Skeletal muscle cell (primary cell): ENCODE data around the gene PRRT1.
"Not testable (repeated sequence)": the region's sequence is repeated elsewhere in the genome, so short reads cannot be mapped to it uniquely, and the experiment has no call there.

Experiments used
- DNase-seq: peaks from one replicate; pipeline ENCODE4 v3.0.0-alpha.2; 2010; ENCODE audit warnings: low read depth
- H3K4me3 ChIP-seq: 2 replicates; pipeline ENCODE4 v1.5.1; 2011; ENCODE audit warnings: low read depth, mild to moderate bottlenecking, control low read depth, low read length, moderate library complexity

PRRT1 gene

GRCh38 chr6:32154514-32155161 lies 2.9 kb upstream of the PRRT1 start:
- peak overlapping the region; percentile 78 for H3K4me3 ChIP-seq
- no peak for DNase-seq

- peak; percentile 88 for DNase-seq
- peak within 1 kb of the TSS; percentile 78 for H3K4me3 ChIP-seq
Measured at GRCh38 chr6:32153564-32154513, 2.1 kb upstream of the PRRT1 start, which contains the start of gene PPT2. TSS of gene PPT2 (plus strand) at chr6:32154141. CDS start at chr6:32154595, 454 bp downstream.

DNA sequence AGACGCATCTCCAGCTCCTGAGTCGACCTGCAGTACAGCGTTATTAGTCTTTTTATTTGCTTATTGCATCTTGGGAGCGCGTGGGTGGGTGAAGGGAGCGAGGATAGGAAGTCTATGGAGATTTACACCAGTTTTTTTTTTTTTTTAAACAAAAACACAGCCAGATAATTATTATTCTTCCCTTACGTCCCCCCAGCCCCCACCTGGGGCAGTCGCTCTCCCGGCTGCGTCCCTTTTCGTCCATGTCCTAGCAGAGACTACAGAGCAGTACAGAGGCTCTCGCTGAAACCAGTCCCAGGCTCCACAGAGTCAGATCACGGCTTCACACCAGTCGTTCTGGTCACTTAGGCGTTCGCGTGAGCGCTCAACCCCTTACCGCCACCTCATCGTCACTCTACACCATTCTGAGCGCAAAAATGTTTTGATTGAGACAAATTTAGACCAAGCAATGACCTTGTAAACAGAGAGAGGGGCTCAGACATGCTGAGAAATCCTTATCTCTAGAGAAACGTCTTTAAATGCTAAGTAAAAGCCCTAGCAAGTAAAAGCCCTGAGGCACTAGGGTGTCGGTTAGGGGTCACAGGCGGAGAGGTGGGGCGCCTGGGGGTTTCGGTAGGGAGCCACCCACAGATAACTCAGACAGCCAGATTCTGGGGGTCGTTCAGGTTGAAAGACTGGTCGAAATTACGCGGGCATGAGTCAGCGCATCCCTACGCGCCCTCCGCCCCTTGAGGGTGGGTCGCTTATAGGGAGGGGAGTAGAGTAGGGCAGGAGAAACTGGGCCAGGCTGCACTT lies 1.2 kb upstream of the PRRT1 start:
- no peak for DNase-seq
- peak overlapping the region; percentile 78 for H3K4me3 ChIP-seq

DNA sequence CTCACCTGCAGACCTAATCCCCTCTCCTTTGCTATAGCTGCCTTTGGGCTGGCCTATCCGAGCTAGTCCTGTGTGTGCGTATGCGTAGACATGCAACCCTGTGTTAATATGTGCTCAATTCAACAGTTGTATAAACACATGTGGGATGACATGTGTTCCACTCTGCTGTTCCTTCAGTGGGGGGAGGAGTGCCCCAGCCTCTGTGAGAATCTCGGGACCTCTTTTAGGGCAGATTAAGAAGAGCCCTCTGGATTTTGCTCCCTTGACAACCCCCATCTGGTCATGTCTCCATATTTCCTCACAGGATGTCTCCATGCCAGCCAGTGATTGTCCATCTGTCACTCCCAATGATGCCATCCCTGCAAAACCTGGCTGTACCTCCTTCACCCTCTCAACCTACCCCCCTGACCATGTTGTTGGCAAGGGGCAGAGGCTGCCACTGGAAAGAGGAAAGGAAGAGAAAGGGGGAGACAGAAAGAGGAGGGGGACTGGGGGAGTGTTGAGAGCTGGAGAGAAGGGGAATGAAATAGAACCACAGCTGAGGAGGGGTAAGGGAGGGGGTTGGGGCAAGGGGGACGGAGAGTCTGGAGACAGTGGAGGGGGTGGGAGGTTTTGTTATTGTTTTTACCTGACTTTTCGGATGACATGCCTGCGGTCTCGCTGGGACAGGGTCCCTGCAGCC lies 417 bp downstream of the PRRT1 start:
- peak overlapping the region; percentile 78 for H3K4me3 ChIP-seq
- DNase-seq, result no peak

DNA sequence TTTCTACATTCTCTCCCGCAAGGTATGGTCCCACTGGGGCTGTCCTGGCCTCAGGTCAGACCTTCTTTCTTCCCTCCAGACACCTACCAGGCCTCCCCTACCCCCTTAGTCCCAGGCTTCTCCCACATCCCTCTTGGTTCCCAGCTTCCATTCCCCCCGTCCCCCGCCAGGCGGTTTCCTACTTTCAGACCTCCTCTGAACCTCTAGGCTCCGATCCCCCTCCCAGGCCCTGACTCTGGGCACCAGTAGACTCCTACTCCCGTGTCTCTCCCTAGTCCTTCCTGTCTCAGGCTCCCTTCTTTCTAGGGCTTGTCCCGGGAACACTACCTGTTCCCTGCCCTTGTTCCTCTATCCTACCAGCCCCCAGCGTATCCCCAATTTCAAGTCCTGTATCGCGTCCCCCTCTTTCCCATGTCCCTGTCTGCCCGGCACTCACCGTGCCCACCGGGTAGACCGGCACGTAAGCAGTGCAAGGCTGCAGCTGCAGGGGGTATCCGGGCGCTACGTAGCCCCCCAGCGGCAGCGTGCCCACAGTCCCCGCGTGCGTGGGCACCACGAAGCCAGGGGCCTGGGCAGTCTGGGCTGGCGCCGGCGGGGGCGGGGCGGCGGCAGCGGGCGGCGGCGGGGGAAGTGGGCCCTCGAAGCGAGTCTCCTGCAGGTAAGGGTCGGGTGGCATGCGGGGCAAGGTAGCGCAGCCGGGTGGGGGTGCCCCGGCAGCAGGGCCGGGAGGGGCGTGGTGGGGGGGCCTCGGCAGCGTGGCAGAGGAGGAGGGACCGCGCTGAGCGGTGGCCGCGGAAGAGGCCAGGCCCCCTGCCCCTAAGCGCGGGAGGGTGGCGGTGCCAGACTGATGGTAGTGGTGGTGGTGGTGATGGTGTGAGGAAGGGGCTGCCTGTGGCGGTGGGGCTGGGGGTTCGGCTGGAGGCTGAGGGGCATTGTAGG lies 1.5 kb downstream of the PRRT1 start:
- no peak overlapping the region for H3K4me3 ChIP-seq
- no peak for DNase-seq

- peak overlapping the region; percentile 20 for H3K4me3 ChIP-seq
- no peak for DNase-seq
Measured at GRCh38 chr6:32149092-32149755, 2.5 kb downstream of the PRRT1 start.

DNA sequence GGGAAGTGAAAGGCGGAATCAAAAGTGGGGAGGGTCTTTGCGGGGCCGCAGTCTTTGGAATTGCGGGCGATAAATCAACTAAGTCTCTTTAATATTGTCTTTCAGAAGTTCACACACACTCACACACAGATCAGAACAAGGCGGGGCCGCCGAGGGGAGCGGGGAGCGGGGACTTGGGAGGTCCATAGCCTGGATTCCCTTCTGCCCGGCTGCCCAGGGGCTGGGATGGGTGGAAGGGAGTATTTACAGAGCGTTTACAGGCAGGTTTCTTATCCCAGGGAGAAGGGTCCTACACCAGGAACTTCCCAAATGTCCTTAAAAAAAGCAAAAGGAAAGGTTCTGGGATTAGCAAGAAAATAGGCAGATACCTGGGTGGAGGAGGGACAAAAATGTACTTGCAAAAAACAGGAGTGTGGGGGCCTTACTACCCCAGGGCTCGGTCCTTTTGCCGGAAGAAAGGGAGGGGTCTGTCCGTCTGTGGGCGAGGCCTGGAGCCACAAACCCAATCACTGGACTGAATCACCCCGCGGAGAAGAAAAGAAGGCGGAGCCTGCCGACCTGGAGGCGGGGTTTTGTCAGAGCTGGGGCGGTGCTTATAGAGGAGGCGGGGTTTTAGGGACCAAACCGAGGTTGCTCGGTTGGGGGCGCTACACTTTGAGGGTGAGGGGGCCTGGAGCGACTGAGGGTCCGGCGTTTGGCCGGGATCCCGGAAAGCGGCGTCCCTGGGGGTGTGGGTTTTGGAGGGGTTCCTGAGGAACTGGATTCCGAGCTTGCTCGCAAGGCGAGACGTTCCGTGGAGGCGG lies 3.2 kb downstream of the PRRT1 start:
- peak overlapping the region; percentile 21 for H3K4me3 ChIP-seq

DNA sequence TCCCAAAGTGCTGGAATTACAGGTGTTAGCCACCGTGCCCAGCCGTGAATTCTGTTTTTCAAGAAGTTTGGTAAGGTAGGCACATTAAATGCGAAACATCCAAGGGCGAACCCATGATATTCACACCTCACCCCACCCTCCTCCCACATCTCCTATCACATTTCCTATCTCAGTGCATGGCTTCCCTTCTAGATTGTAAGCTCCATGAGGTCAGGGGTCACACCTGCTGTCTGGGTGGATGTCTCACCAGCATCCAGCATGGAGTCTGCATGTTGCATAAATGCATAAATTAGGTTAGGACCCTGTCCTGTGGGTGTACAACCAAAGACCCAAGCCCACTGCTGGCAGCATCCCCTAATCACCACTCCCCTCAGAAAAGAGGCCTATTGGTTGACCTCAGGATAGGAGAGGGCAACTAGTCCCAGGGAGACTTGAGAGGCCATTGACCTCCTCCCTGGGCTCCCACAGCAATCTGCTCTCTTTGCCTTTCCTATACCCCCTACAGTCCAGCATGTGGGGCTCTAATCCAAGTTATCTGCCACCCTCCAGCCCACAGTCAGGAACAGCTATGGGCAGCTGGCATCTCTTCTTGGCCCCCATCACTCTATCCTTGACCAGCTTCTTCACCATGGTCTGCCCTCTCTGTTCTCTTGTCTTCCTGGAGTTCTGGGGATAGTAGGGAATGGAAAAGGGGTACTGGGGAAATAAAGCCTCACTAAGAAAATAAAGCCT lies 4.2 kb downstream of the PRRT1 start:
- DNase-seq, result no peak
- no peak overlapping the region for H3K4me3 ChIP-seq

More for the DNA sequence above, 3.2 kb downstream of the PRRT1 start:
- DNase-seq, result no peak

DNA sequence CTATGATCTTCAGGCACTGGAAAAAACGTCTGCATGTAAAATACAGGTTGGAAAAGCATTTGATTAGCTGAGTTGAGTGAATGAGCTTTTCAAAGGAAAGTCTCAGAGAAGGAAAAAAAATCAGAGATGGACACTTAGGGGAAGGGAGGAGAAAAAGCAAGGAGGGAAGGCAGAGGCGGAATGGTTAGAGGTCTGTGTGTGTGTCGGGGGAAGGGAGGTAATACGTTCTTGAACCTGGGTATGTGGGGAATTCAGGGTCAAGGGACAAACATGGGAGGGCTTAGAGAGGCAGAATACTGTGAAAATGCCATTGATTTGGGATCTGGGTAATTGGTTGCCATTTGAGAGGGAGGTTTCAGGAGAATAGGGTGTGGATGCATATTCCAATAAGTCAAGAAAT lies 5.1 kb downstream of the PRRT1 start:
- H3K4me3 ChIP-seq, result no peak overlapping the region
- DNase-seq, result no peak

- H3K4me3 ChIP-seq, result no peak overlapping the region
Measured at GRCh38 chr6:32146287-32146686, 5.5 kb downstream of the PRRT1 start.

GRCh38 chr6:32144238-32144637 lies 7.5 kb downstream of the PRRT1 start:
- not testable (repeated sequence) for H3K4me3 ChIP-seq, DNase-seq

More at GRCh38 chr6:32146287-32146686, 5.5 kb downstream of the PRRT1 start:
- DNase-seq, result no peak

DNA sequence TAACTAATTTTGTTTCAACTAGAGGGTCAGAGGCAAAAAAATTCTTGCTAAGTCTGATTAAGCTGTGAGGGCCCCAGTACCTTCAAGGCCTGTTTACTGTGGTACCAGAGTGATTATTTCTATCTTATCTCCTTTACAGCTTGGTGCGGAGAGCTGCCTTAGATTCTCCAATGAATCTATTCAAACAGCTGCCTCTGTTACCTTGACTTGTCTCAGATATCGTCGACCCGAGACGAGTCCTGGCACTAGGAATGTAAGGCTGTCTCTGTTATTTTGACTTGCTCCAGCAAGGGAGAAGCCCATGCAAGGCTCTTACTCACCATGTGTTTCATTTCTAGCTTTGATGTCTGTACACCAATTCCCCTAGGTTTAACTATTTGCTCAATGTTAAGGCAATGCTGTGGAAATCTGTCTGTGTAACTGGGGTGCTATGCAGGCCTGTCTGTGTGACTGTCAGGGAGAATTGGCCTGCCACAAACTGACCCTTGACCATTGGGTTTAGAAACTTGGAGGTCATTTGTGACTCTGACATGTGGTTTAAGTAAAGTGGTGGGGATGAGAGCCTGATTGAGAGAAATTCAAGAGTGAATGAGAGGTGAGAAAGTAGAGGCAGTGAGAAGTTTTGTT lies 11.2 kb downstream of the PRRT1 start:
- no peak overlapping the region for H3K4me3 ChIP-seq
- no peak for DNase-seq

- DNase-seq, result no peak
- no peak overlapping the region for H3K4me3 ChIP-seq
Measured at GRCh38 chr6:32139590-32139989, 12.1 kb downstream of the PRRT1 start.

- DNase-seq, result no peak
- H3K4me3 ChIP-seq, result no peak overlapping the region
Measured at GRCh38 chr6:32137454-32137853, 14.3 kb downstream of the PRRT1 start.

DNA sequence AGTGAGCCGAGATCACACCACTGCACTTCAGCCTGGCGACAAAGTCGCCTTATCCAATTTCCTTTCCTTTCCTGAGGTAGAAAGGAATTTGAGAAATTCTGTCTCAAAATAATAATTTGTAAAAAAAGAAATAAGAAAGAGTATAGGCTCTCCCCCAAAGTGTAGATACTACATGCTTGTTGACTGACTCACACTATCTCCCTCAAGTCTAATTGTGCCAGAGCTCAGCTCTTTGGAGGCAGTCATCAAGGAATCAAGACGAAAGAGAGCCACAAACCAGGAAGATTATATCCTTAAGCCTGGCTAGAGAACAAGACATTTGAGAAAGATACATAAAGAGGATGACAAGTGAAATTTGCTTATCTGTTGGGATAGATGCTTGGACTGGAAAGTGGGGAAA lies 18.0 kb downstream of the PRRT1 start:
- H3K4me3 ChIP-seq, result no peak overlapping the region
- no peak for DNase-seq

GRCh38 chr6:32132110-32132509 lies 19.6 kb downstream of the PRRT1 start:
- H3K4me3 ChIP-seq, result no peak overlapping the region

More at GRCh38 chr6:32132110-32132509, 19.6 kb downstream of the PRRT1 start:
- DNase-seq, result no peak
